ENCODE results near the gene CTNND2. TPM values are rescaled to one million over a fixed set of nuclear protein-coding genes. Genes with fewer than 3 reads are reported as not detected.

The CTNND2 gene
- total RNA-seq, 4 donors from 2014 or later, result 8.3 TPM; not detected in 3

DNA sequence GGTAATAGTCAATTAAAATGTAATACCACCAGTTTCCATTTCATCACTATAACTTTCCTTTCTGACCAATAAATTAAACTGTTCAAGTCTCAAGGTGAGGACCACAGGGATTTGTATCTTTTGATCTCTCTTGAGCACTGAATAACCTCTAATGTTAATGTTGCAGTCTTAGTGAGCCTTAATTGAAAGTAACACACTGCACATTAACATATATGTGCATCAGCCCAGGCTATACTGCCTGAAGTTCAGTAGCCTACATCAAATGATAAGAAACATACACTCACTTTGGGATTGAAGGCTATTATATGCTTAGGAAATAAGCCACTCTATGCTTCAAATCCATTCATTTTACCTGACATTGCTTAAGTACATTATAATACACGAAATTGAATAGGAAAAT is 832.2 kb downstream of the CTNND2 start:
- TF ChIP-seq, protein P1, sequence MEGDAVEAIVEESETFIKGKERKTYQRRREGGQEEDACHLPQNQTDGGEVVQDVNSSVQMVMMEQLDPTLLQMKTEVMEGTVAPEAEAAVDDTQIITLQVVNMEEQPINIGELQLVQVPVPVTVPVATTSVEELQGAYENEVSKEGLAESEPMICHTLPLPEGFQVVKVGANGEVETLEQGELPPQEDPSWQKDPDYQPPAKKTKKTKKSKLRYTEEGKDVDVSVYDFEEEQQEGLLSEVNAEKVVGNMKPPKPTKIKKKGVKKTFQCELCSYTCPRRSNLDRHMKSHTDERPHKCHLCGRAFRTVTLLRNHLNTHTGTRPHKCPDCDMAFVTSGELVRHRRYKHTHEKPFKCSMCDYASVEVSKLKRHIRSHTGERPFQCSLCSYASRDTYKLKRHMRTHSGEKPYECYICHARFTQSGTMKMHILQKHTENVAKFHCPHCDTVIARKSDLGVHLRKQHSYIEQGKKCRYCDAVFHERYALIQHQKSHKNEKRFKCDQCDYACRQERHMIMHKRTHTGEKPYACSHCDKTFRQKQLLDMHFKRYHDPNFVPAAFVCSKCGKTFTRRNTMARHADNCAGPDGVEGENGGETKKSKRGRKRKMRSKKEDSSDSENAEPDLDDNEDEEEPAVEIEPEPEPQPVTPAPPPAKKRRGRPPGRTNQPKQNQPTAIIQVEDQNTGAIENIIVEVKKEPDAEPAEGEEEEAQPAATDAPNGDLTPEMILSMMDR (IDR thresholded peaks at IDR 0.05; ENCODE audit: low read depth), result no peak

DNA sequence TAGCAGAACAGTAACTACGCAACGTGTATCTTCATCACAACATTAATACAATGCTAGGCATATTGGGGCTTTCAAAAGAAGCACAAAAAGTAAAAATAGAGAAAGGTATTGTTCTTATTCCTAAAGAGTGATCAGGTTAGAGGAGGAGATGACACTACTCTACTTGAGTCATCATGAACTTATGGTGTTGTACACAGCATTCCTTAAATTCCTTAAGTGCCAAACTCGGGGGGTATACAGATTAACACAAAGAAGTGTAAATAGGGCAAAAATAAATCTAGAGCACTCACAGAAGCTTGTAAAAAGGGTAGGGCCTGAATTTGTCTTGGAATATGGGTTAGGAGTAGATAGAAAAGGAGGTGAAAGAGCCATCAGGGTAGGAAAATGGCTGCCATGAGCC is 835.2 kb downstream of the CTNND2 start:
- TF ChIP-seq, protein P1 (IDR thresholded peaks at IDR 0.05; ENCODE audit: low read depth), result no peak

DNA sequence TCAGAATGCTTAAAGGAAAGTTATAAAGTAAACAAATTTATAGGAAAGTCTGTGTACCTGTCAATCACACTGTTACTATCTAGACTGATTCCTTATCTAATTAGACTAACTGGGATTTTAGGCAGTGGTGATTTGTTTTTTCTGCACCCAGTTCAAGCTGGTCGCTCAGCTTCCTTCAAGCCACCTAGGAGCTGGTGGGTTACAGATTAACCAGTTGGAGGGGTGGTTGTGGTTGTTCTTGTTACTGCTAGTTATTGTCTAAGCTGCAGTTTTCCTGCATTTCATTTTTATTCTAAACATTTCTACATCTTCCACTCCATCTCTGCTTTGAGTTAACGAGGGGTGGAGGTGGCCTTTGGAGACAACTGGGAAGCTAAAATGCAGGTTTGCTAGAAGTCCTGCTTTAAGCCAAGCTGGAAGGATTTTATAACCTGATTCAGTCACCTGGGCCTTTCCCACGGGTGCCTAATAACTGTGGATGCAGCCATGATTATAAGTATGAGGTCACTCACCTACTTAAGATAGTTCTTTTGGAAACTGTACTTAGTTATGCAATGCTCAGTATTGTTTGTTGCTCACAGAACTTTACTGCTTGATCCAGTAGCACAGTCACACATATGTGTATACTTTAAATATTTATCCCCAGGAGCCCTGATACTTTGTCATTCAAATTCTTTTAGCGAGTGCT is 839.3 kb downstream of the CTNND2 start:
- TF ChIP-seq, protein P1 (IDR thresholded peaks at IDR 0.05; ENCODE audit: low read depth), result no peak

DNA sequence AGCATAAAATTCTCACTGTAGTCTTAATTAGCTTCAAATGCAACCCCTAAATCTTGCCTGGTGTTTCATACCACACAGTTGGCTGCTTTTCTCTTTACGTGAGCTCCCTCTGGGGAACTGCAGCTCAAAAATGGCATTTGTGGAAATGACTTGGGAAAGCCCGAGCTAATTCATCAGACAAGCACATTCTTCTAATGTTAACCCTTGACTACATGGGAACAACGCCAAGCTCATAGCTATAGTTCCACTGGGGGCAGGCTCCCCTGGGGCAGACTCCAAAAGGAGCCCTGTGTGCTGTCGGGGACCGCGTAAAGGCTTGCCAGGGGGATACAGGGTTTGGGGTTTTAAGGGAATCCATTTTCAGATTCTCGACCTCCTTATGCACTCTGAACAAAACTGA is 841.8 kb downstream of the CTNND2 start:
- TF ChIP-seq, protein P1 (IDR thresholded peaks at IDR 0.05; ENCODE audit: low read depth), result no peak

DNA sequence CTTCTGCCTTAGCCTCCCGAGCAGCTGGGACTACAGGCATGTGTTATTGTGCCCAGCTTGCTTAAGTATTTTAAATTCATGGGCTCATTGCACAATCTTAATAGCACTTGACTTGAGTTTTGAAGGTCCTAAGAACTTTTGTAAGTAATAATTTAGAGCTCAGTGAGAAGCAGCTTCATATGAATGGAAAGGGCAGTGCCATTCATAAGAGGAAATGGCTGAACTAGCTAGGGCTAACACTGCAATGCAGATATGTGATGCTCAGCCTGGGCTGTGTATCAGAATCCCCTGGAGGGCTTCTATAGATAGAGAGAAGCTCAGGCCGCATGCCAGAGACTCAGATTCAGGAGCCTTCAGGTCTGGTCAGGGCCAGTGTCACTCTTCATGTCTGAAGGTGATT is 847.7 kb downstream of the CTNND2 start:
- TF ChIP-seq, protein P1 (IDR thresholded peaks at IDR 0.05; ENCODE audit: low read depth), result no peak

DNA sequence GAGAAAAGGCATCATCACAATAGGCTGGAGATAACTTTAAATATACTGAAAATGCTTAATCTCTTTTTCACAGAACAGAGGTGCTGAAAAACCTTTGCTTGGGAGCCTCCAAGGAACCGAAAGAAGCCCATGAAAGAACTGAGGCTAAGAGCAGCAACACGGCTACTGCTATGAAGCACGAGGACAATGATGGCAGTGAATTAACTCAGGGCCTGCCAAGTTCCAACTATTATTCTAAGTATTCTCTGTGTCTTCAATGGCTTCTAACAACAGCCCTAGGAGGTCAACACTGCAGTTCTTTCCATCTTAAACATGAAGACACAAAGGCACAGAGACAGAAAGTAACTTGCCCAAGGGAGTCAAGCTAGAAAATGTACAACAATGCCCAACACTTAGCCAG is 850.2 kb downstream of the CTNND2 start:
- TF ChIP-seq, protein P1 (IDR thresholded peaks at IDR 0.05; ENCODE audit: low read depth), result no peak

DNA sequence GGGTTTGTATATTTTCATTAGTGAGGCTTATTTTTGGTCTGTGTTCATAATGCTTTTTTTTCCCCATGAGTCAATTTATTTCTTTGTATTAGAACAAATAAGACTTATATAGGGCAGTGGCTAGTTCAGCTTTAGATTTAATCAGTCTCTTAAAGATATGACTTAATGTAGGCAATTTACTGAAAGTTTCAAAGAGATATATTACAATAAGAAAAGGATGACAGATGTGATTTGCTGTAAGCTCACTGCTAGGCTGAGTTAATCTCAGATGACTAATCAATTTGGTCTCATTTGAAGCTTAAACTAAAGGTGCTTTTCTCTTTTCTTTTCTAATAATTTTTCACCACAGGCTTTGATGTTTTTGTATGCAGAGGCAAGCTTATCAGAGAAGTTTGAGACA is 851.4 kb downstream of the CTNND2 start:
- TF ChIP-seq, protein P1 (IDR thresholded peaks at IDR 0.05; ENCODE audit: low read depth), result no peak

All from subcutaneous adipose tissue (tissue), 4 donors.